NCI-H2171 treated with DMSO at 0.1 percent for 48 hours (cell line): ENCODE data around the gene SHFL.

Source experiments
- DNase-seq: peaks from one replicate; lab custom pipeline; 2025; lab: John Stamatoyannopoulos, UW

The SHFL gene

GRCh38 chr19:10085641-10086590 is at the start of gene SHFL:
Gene SHFL (plus strand): TSS chr19:10086317. CDS start chr19:10086428, 111 bp downstream.
- no peak for DNase-seq

- no peak for DNase-seq
Observed at GRCh38 chr19:10036601-10037071, 49.5 kb upstream of the SHFL start.

DNA sequence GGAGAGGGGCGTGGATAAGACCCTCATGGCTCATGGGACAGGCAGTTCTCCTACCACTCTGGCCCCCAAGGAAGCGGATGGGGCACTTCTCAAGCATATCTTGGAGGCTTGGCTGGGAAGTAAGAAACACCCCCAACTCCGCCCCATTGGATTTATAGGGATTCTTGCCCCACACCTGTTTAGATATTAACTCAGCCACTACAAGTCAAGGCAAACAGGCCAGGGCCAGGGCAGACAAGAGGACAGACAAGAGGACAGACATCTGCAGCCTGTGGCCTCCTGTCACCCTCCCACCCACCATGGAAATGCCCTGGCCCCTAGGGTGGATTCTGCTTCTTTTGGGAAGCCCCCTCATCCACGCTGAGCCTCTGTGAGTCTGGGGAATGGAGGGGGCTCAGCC is 48.8 kb upstream of the SHFL start:
- DNase-seq: no peak

- DNase-seq: no peak
Observed at GRCh38 chr19:10037809-10038208, 48.3 kb upstream of the SHFL start.

DNA sequence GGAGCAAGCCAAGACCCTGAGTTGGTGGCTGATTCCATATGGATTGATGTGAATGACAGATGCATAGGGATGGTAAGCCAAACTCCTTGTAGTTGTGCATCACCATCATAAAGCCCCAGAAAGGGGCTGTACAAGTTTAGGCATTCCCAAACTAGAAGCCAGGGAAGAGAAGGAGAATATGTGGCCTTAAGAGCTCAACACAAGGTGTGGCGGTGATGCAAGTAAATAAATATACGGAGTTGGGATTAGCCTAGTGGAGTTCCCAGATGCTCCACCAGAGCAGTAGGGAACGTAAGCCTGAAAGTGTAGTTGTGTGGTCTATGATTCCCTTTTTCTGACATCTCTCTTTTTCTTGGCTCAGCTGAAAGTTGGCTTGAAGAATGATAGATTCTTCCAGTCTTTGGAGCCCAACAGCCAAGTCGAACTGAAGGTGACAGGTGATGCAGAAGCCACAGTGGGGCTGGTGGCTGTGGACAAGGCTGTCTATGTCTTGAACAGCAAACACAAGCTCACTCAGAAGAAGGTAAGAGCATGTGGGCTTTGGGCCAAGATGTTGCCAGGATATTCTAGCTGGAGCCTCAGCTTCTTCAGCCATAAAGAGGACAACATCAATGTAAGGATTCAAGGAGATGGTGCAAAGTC is 42.7 kb upstream of the SHFL start:
- peak; percentile 27 for DNase-seq

GRCh38 chr19:10044390-10044789 is 41.7 kb upstream of the SHFL start:
- DNase-seq: no peak

- no peak for DNase-seq
Observed at GRCh38 chr19:10045371-10045770, 40.7 kb upstream of the SHFL start.

- DNase-seq: no peak
Observed at GRCh38 chr19:10049626-10050025, 36.5 kb upstream of the SHFL start.

GRCh38 chr19:10052602-10053360 is 33.3 kb upstream of the SHFL start:
- DNase-seq: no peak

DNA sequence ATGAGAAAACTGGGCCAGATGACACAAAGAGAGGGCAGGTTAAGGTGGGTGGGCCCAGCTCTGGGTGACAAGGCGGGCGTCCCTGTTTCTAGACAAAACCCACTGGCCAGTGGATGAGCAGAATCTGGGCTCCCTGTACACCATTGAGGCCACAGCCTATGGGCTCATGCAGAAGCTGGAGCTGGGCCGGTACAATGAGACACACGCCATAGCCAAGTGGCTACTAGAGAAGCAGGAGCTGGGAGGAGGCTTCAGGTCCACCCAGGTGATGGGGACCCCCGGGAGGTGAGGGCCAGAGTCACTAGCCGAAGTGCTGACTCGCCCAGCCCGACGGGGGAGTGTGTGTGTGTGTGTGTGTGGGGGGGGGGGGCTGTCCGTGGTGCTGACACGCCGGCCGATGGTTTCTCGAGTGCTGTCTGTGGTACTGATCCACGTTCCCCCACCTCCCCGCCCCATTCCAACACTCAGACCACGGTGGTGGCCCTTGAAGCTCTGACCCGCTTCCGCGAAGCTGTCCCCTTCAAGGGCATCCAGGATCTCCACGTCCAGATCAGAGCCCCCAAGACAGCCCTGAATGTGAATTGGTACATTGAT is 24.3 kb upstream of the SHFL start:
- DNase-seq: no peak

- DNase-seq: no peak
Observed at GRCh38 chr19:10068205-10068604, 17.9 kb upstream of the SHFL start.

GRCh38 chr19:10069046-10069445 is 17.1 kb upstream of the SHFL start:
- no peak for DNase-seq

DNA sequence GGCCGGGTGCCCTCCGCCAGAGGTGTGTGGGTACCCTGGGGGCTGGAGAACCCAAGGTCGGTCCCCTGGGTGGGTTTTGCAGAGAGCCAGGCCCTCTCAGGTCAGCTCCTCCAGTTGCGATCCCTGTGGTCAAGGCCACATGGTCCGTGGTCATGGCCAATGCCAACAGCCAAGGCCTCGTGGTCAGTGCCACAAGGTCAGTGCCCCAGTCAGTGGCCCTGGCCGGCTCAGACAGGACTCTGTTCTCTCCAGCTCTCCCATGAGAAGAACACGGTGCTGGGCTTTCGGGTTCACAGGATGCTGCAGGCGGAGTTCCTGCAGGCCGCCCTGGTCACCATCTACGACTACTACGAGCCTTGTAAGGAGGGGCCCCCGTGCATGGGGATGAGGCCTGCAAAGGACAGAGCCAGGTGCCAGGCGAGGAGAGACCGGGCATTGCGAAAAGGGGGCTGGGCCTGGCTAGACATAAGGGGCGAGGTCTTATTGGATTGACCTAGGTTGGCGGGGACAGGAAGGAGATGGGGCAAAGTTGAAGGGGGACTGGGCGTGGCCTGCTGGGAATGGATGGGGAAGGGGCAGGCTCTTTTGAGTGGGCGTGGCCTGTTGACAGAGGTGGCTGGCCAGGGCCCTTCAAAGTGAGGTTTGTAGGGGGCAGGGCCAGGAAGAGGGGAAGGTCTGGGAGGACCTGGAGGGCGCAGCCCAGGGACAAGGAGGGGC is 15.2 kb upstream of the SHFL start:
- no peak for DNase-seq

GRCh38 chr19:10074153-10074552 is 12.0 kb upstream of the SHFL start:
- no peak for DNase-seq

- no peak for DNase-seq
Observed at GRCh38 chr19:10076535-10076934, 9.6 kb upstream of the SHFL start.

GRCh38 chr19:10078329-10078728 is 7.8 kb upstream of the SHFL start:
- no peak for DNase-seq

- no peak for DNase-seq
Observed at GRCh38 chr19:10079031-10079453, 7.1 kb upstream of the SHFL start.

GRCh38 chr19:10083911-10084310 is 2.2 kb upstream of the SHFL start:
- no peak for DNase-seq

- DNase-seq: no peak
Observed at GRCh38 chr19:10084803-10085202, 1.3 kb upstream of the SHFL start.

GRCh38 chr19:10086591-10087192 is 575 bp downstream of the SHFL start:
- DNase-seq: no peak
